Breast epithelium (tissue), 4 donors: ENCODE measurements around the gene NRF1. TPM values are rescaled to one million over a fixed set of nuclear protein-coding genes. Genes with fewer than 3 reads are reported as not detected.

ENCODE experiments used
- DNase-seq, 2 donors: peaks; one replicate each; pipeline ENCODE4 v3.0.0-alpha.2; 2019; ENCODE audit warnings: low spot score in 2 of 2
- H3K27ac ChIP-seq, 2 donors: fragments of 200-600 bp; sonication (generic) in 1 of 2; one replicate each; pipeline ENCODE4 v1.5.1; 2016 to 2019; ENCODE audit warnings: mild to moderate bottlenecking in 1 of 2
- H3K27me3 ChIP-seq, 2 donors: fragments of 200-600 bp; sonication (generic) in 1 of 2; one replicate each; pipeline versions ENCODE4 v1.5.1 to v1.6.0; 2017 to 2019; ENCODE audit warnings: control low read depth in 1 of 2, mild to moderate bottlenecking in 1 of 2
- H3K36me3 ChIP-seq: fragments of 200-600 bp; one replicate; pipeline ENCODE4 v1.5.1; 2019
- H3K4me1 ChIP-seq, 2 donors: fragments of 200-600 bp; sonication (generic); one replicate each; pipeline ENCODE4 v1.5.1; 2016 to 2019; ENCODE audit warnings: control low read depth in 1 of 2
- H3K4me3 ChIP-seq, 3 donors: fragments of 200-600 bp; sonication (generic); 1 replicate in 2 of 3; 2 replicates in 1 of 3; pipeline ENCODE4 v1.5.1; 2016 to 2019; ENCODE audit warnings: mild to moderate bottlenecking in 3 of 3, moderate library complexity in 2 of 3
- H3K9me3 ChIP-seq, 2 donors: fragments of 200-600 bp; sonication (generic) in 1 of 2; one replicate each; pipeline ENCODE4 v1.5.1; 2016 to 2019; ENCODE audit warnings: control low read depth in 1 of 2
- POLR2A ChIP-seq: fragments of 450-650 bp; IDR thresholded peaks from one replicate; pipeline ENCODE4 v1.6.1; 2016; ENCODE audit warnings: antibody characterized with exemption, mild to moderate bottlenecking, moderate library complexity
- POLR2AphosphoS5 ChIP-seq, 3 donors: sonication (generic); formaldehyde crosslinking; IDR thresholded peaks; one replicate each; pipeline ENCODE4 v1.6.1; 2017; ENCODE audit warnings: antibody characterized with exemption in 3 of 3
- intact Hi-C: fragments of 100-400 bp; cut with DNase I; formaldehyde crosslinking; loops from one replicate; pipeline ENCODE4 v1.15.1; 2023; ENCODE audit warnings: low total_unique reads
- total RNA-seq, 3 donors: library from RNA; depleted of rRNA; stranded (reverse); fragments of >200 nt; gene quantifications; one replicate each; pipeline ENCODE4 v1.1.0, GENCODE V29; 2016
- TF ChIP-seq, protein P1 (sequence below), 3 donors: fragments of 450-650 bp; IDR thresholded peaks; one replicate each; pipeline ENCODE4 v1.5.1; 2016 to 2017; ENCODE audit warnings: antibody characterized with exemption in 3 of 3, mild to moderate bottlenecking in 3 of 3, moderate library complexity in 3 of 3

The NRF1 gene
- total RNA-seq, 3 donors from 2014 or later = 24.5 to 29.2 (median 27.2) TPM

DNA sequence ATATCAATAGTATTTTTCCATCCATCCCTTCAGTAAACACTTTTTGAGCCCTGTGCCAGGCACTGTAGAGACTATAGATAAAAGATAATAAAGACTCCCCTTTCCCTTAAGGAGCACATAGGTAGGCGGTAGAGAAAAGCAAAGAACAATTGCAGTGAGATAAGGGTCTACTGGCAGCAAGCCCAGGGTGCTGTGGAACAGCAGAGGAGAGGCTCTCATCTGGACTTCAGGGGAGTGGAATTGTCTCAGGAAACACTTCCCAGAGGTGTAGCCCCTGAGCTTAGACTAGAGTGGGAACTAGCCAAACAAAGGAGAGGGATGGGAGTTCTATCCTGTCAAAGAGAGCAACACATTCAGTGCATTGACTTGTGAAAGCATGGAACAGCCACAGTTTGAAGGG is 102.0 kb downstream of the NRF1 start:
- no peak for DNase-seq
- Histone ChIP-seq H3K36me3 (no peaks in the 10 kb centered on the region), H3K4me3 (no peak overlapping the region), H3K27ac (no peak overlapping the region), H3K9me3 (no peaks in the 10 kb centered on the region), H3K27me3 (no peaks in the 10 kb centered on the region), H3K4me1 (no peaks in the 10 kb centered on the region)
- intact Hi-C loops = no loop called here
- TF ChIP-seq POLR2A = no peak
- no peak for TF ChIP-seq POLR2AphosphoS5 (IDR thresholded peaks at IDR 0.05)
- TF ChIP-seq, protein P1, sequence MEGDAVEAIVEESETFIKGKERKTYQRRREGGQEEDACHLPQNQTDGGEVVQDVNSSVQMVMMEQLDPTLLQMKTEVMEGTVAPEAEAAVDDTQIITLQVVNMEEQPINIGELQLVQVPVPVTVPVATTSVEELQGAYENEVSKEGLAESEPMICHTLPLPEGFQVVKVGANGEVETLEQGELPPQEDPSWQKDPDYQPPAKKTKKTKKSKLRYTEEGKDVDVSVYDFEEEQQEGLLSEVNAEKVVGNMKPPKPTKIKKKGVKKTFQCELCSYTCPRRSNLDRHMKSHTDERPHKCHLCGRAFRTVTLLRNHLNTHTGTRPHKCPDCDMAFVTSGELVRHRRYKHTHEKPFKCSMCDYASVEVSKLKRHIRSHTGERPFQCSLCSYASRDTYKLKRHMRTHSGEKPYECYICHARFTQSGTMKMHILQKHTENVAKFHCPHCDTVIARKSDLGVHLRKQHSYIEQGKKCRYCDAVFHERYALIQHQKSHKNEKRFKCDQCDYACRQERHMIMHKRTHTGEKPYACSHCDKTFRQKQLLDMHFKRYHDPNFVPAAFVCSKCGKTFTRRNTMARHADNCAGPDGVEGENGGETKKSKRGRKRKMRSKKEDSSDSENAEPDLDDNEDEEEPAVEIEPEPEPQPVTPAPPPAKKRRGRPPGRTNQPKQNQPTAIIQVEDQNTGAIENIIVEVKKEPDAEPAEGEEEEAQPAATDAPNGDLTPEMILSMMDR (IDR thresholded peaks at IDR 0.05) = no peak

DNA sequence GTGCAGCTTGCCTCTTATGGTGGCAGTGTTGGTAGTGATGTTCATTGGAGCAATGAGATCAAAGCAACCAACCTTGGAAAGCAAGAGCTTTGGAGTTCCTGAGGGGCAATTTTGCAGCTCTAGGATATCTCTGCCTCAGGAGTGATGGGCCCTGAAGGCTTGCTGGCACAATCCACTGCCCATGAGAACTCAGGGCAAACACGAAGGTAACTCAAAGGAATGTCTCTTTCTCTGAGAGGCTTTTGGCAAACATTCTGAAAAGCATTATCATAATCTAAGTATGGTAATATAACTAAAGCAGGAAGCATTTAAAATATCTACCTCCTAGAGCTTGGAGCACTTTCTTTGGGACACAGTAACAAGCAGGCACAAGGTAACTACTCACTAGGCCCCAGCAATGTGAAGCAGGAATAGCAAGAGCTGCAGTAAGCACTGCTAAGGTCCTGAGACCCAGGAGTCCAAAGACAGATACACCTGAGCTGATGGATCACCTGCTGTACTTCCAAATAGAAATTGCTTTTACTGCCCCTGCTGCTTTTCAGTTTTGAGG is 103.1 kb downstream of the NRF1 start:
- intact Hi-C loops = no loop called here
- H3K27ac ChIP-seq = no peak overlapping the region
- H3K4me3 ChIP-seq = no peak overlapping the region
- H3K4me1 ChIP-seq = no peaks in the 10 kb centered on the region
- TF ChIP-seq POLR2A = no peak
- no peak for TF ChIP-seq POLR2AphosphoS5 (IDR thresholded peaks at IDR 0.05)
- TF ChIP-seq, protein P1 (IDR thresholded peaks at IDR 0.05) = no peak
- no peaks in the 10 kb centered on the region for H3K9me3 ChIP-seq
- no peak for DNase-seq
- no peaks in the 10 kb centered on the region for H3K27me3 ChIP-seq
- no peaks in the 10 kb centered on the region for H3K36me3 ChIP-seq

DNA sequence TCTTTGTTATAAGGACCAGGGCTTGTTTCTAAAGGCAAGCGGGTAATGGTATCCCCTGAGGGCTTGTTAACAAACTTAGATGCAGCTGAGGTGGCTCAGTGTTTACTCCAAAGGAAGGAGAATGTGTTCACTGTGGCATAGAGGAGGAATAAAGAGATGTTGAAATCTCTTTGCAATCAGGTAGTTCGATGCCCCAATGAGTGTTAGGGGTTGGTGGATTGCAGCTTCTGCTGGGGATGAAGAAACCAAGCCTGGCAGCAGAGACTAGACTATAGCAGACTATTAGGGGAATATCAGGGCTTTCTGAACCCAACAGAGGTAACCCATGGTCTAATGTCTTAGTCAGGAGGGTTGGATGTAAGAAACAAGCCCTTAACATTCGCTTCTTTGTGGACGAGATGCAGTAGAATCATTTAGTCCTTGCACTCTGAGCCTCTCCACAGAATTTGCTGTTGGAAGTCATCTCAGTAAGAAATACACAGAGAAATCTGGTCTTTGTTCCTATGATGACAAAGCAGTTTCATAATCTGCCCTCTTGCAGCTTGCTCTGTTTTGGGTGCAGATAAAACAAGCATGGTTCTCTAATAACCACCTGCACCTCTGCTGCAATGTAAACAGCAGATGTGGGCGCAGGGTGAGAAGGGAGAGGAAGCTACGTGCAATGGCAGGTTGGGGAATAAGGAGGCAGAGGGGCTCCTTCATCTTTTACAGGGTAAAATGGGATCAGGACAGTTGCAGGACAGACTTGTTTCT is 108.6 kb downstream of the NRF1 start:
- DNase-seq = no peak
- no peaks in the 10 kb centered on the region for H3K36me3 ChIP-seq
- H3K4me3 ChIP-seq = no peak overlapping the region
- H3K27ac ChIP-seq = no peak overlapping the region
- intact Hi-C loops = no loop called here
- H3K4me1 ChIP-seq = no peaks in the 10 kb centered on the region
- H3K9me3 ChIP-seq = no peaks in the 10 kb centered on the region
- no peak for TF ChIP-seq POLR2A
- TF ChIP-seq, protein P1 (IDR thresholded peaks at IDR 0.05) = no peak
- no peak for TF ChIP-seq POLR2AphosphoS5 (IDR thresholded peaks at IDR 0.05)
- no peaks in the 10 kb centered on the region for H3K27me3 ChIP-seq

DNA sequence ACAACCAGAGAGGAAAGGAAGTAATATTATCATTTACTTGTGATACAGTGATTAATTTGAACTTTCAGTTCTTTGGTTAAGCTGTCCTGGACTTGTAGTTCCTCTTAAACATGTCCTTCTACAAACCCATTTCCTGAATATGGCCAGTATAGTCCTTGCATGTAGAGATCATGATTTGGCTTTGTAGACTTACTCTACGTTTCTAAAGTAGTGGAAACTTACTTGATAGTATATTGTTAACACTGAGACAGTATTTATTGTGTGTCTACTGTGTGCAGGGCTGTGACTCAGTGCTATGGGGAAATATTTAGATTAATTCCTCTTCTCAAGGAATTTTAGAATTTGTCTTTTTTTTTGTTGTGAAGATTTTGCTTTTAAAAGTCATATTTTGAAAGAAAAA is 109.5 kb downstream of the NRF1 start:
- Histone ChIP-seq H3K36me3 (no peaks in the 10 kb centered on the region), H3K27ac (no peak overlapping the region)
- intact Hi-C loops = no loop called here

DNA sequence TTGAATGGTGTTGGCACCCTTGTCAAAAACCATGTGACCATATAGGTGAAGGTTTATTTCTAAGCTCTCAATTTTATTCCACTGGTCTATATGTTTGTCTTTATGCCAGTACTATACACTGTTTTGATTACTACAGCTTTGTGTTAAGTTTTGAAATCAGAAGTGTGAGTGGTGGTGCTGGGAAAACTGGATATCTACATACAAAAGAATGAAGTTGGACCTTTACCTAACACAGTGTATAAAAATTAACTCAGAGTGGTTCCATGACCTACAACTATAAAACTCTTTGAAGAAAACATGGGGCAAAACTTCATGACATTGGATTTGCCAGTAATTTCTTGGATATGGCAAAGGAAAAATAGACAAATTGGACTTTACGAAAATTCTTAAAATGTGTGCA is 112.2 kb downstream of the NRF1 start:
- intact Hi-C loops = no loop called here

More for the DNA sequence above, 109.5 kb downstream of the NRF1 start:
- Histone ChIP-seq H3K4me3 (no peak overlapping the region), H3K9me3 (no peaks in the 10 kb centered on the region), H3K4me1 (no peaks in the 10 kb centered on the region), H3K27me3 (no peaks in the 10 kb centered on the region)
- TF ChIP-seq POLR2A (no peak), POLR2AphosphoS5 (IDR thresholded peaks at IDR 0.05) (no peak)
- TF ChIP-seq, protein P1 (IDR thresholded peaks at IDR 0.05) = no peak
- no peak for DNase-seq

More for the DNA sequence above, 112.2 kb downstream of the NRF1 start:
- TF ChIP-seq, protein P1 (IDR thresholded peaks at IDR 0.05) = no peak
- no peak for TF ChIP-seq POLR2A
- TF ChIP-seq POLR2AphosphoS5 (IDR thresholded peaks at IDR 0.05) = no peak
- no peaks in the 10 kb centered on the region for H3K36me3 ChIP-seq
- DNase-seq = no peak
- no peaks in the 10 kb centered on the region for H3K9me3 ChIP-seq
- no peak overlapping the region for H3K27ac ChIP-seq
- no peaks in the 10 kb centered on the region for H3K27me3 ChIP-seq
- no peak overlapping the region for H3K4me3 ChIP-seq
- H3K4me1 ChIP-seq = no peaks in the 10 kb centered on the region
